ENCODE measurements around the gene PHF20. TPM values are rescaled to one million over a fixed set of nuclear protein-coding genes. Genes with fewer than 3 reads are reported as not detected.

Gene PHF20
- total RNA-seq, 2 experiments from 2014 or later = 119 to 126 TPM

DNA sequence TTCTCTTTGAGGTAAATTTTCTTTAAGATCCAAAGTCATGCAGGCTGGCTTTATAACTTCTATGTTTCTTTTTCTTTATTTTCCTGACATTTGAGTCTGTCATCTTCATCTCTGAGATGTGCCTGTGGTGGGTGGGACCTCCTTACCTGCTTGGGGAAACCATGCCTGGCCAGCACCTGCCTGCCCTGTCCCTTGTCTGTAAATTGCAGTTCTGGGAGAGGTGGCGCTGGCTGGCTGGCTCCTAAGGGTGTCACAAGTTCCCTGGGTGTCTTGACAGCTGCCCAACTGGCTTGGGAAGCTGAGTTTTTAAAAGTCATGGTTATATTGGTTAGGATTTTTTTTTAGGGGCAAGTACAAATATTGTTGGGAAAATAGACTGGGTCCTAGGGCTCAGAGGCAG is 146.2 kb downstream of the PHF20 start:
- no peak overlapping the region for H3K4me3 ChIP-seq (ENCODE audit: low read length)
- POLR2A ChIA-PET = no interaction called here
- H3K9me3 ChIP-seq (ENCODE audit: control insufficient read depth in 1 of 2, insufficient read depth in 1 of 2, low read length in 2 of 2) = no peaks in the 10 kb centered on the region
- peaks cover 83% of the 10 kb centered on the region for H3K36me3 ChIP-seq (ENCODE audit: insufficient read depth, low read length)
- ATAC-seq (ENCODE audit: poor library complexity) (no peak), DNase-seq (no peak)
- Mint-ChIP-seq H3K4me3 (no peak overlapping the region), H3K9me3 (no peaks in the 10 kb centered on the region), H3K36me3 (ENCODE audit: low read depth) (peaks cover 82% of the 10 kb centered on the region), H3K27ac (no peak overlapping the region), H3K27me3 (no peaks in the 10 kb centered on the region), H3K4me1 (ENCODE audit: low read depth) (no peaks in the 10 kb centered on the region)
- H3K4me1 ChIP-seq (ENCODE audit: insufficient read depth, low read length) = no peaks in the 10 kb centered on the region
- intact Hi-C loops (cut with DNase I, micrococcal nuclease) = no loop called here
- CTCF ChIA-PET = no interaction called here
- H3K27me3 ChIP-seq (ENCODE audit: control insufficient read depth in 1 of 2, insufficient read depth in 2 of 2, low read length in 2 of 2) = no peaks in the 10 kb centered on the region
- TF ChIP-seq, protein P1, sequence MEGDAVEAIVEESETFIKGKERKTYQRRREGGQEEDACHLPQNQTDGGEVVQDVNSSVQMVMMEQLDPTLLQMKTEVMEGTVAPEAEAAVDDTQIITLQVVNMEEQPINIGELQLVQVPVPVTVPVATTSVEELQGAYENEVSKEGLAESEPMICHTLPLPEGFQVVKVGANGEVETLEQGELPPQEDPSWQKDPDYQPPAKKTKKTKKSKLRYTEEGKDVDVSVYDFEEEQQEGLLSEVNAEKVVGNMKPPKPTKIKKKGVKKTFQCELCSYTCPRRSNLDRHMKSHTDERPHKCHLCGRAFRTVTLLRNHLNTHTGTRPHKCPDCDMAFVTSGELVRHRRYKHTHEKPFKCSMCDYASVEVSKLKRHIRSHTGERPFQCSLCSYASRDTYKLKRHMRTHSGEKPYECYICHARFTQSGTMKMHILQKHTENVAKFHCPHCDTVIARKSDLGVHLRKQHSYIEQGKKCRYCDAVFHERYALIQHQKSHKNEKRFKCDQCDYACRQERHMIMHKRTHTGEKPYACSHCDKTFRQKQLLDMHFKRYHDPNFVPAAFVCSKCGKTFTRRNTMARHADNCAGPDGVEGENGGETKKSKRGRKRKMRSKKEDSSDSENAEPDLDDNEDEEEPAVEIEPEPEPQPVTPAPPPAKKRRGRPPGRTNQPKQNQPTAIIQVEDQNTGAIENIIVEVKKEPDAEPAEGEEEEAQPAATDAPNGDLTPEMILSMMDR (IDR thresholded peaks at IDR 0.05) = no peak
- H3K27ac ChIP-seq (ENCODE audit: low read depth in 1 of 2, low read length in 2 of 2) = no peak overlapping the region

DNA sequence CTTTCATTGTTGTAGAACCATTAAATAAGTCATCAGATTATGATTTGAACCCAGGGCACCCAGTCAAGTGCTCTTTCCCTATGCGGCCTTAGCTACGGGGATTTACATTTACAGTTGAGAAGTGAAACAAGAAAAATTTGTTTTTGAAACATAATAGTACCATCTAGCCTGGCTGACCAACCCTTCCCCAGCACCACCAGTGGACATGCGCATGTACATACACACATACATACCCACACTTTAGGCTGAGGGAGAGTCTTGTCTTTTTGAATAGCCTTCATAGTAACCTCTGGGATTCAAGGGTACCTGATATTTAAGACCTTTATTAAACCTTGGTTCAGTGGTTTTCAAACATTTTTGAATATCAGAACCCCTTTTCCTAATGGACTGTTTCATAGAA is 148.7 kb downstream of the PHF20 start:
- CTCF ChIA-PET = interaction anchor here (0.6 kb wide), 1 partner anchor 40 kb away, joined by 3 read pairs; no protein-coding TSS in a partner anchor
- intact Hi-C loops (cut with DNase I, micrococcal nuclease) = no loop called here
- no peak overlapping the region for H3K4me3 Mint-ChIP-seq
- H3K27me3 Mint-ChIP-seq = no peaks in the 10 kb centered on the region
- H3K9me3 Mint-ChIP-seq = no peaks in the 10 kb centered on the region
- DNase-seq (no peak), ATAC-seq (ENCODE audit: poor library complexity) (no peak)
- Histone ChIP-seq H3K9me3 (ENCODE audit: control insufficient read depth in 1 of 2, insufficient read depth in 1 of 2, low read length in 2 of 2) (no peaks in the 10 kb centered on the region), H3K36me3 (ENCODE audit: insufficient read depth, low read length) (peaks cover 60% of the 10 kb centered on the region), H3K4me3 (ENCODE audit: low read length) (no peak overlapping the region), H3K27ac (ENCODE audit: low read depth in 1 of 2, low read length in 2 of 2) (no peak overlapping the region), H3K27me3 (ENCODE audit: control insufficient read depth in 1 of 2, insufficient read depth in 2 of 2, low read length in 2 of 2) (no peaks in the 10 kb centered on the region), H3K4me1 (ENCODE audit: insufficient read depth, low read length) (no peaks in the 10 kb centered on the region)
- no peaks in the 10 kb centered on the region for H3K4me1 Mint-ChIP-seq (ENCODE audit: low read depth)
- POLR2A ChIA-PET = interaction anchor here (0.6 kb wide), 1 partner anchor 442 kb away, joined by 3 read pairs; no protein-coding TSS in a partner anchor
- no peak overlapping the region for H3K27ac Mint-ChIP-seq
- TF ChIP-seq, protein P1 (IDR thresholded peaks at IDR 0.05) = no peak
- H3K36me3 Mint-ChIP-seq (ENCODE audit: low read depth) = peaks cover 74% of the 10 kb centered on the region

DNA sequence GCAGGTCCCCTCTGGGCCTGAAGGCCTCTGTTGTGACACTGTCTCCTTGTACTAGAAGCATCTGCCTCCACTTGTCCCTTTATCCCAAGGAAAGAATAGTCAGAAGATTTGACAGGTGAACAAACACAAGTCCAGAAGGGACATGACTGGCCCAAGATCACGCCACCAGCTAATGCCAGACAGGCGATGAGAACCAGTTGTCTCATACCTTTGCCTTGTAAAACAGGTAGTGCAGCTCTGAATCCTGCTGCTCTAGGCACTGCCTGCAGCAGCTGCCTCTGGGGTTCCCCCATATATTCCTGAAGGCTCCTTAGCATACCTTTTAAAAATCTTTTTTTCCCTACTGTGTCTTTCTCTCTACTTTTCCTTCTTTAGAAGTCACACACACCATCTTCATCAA is 157.5 kb downstream of the PHF20 start:
- TF ChIP-seq, protein P1 (IDR thresholded peaks at IDR 0.05) = no peak
- H3K36me3 ChIP-seq (ENCODE audit: insufficient read depth, low read length) = peaks cover 70% of the 10 kb centered on the region
- ChIA-PET POLR2A (no interaction called here), CTCF (no interaction called here)
- no peaks in the 10 kb centered on the region for H3K4me1 ChIP-seq (ENCODE audit: insufficient read depth, low read length)
- no peaks in the 10 kb centered on the region for H3K27me3 ChIP-seq (ENCODE audit: control insufficient read depth in 1 of 2, insufficient read depth in 2 of 2, low read length in 2 of 2)
- Mint-ChIP-seq H3K9me3 (no peaks in the 10 kb centered on the region), H3K36me3 (ENCODE audit: low read depth) (peaks cover 67% of the 10 kb centered on the region), H3K4me1 (ENCODE audit: low read depth) (peaks cover 9% of the 10 kb centered on the region), H3K27me3 (no peaks in the 10 kb centered on the region), H3K27ac (no peak overlapping the region), H3K4me3 (no peak overlapping the region)
- no peak overlapping the region for H3K27ac ChIP-seq (ENCODE audit: low read depth in 1 of 2, low read length in 2 of 2)
- H3K4me3 ChIP-seq (ENCODE audit: low read length) = no peak overlapping the region
- intact Hi-C loops (cut with DNase I, micrococcal nuclease) = no loop called here
- DNase-seq (no peak), ATAC-seq (ENCODE audit: poor library complexity) (no peak)
- no peaks in the 10 kb centered on the region for H3K9me3 ChIP-seq (ENCODE audit: control insufficient read depth in 1 of 2, insufficient read depth in 1 of 2, low read length in 2 of 2)

Measured in CD4-positive, alpha-beta T cell (primary cell).